Measurements from ENCODE around the gene MYH14. TPM values are rescaled to one million over a fixed set of nuclear protein-coding genes. Genes with fewer than 3 reads are reported as not detected.

MYH14 gene
- total and polyA plus RNA-seq, 9 of the 15 experiments (the other 6 are each of a cell fraction or from before 2014, with no cell fraction given), result 0.04 to 0.86 (median 0.19) TPM; not detected in 2

GRCh38 chr19:50269653-50270052 is 66.2 kb downstream of the MYH14 start (continued):
- TF ChIP-seq CREB3 (tag; conservative IDR thresholded peaks at IDR 0.05; ENCODE audit: low read depth) (no peak), BRD4 (IDR thresholded peaks at IDR 0.05) (no peak), TCFL5 (CRISPR knock-in tag; conservative IDR thresholded peaks at IDR 0.05) (no peak), IRF1 (CRISPR knock-in tag; IDR thresholded peaks at IDR 0.05; ENCODE audit: borderline replicate concordance) (no peak), OTX1 (CRISPR knock-in tag; IDR thresholded peaks at IDR 0.05) (no peak), HSF4 (CRISPR knock-in tag; IDR thresholded peaks at IDR 0.05; ENCODE audit: borderline replicate concordance) (no peak), TFAP4 (CRISPR knock-in tag; IDR thresholded peaks at IDR 0.05; ENCODE audit: borderline replicate concordance) (peak; percentile 72; the same call in 1 of the 2 replicates)

Measured in K562 (cell line).